ENCODE data around the gene SPIRE2. TPM values are rescaled to one million over a fixed set of nuclear protein-coding genes. Genes with fewer than 3 reads are reported as not detected.
A peak's percentile ranks its signal among the peaks of the same experiment; 100 is the strongest.

SPIRE2 gene
- total and polyA plus RNA-seq, 2 experiments from 2014 or later, result 18.4 to 21.7 TPM

DNA sequence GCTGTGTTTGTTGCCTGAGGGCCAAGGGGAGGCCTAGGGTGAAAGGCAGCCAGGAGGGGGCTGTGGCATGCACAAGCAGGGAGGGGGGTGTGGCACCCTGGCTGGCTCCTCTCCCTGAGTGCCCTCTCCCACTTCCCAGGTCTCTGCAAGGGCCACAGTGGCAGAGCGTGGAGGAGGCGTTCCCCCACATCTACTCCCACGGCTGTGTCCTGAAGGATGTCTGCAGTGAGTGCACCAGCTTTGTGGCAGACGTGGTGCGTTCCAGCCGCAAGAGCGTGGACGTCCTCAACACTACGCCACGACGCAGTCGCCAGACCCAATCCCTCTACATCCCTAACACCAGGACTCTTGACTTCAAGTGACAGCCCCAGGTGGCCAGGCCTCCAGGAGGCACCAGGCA is 41.6 kb downstream of the SPIRE2 start:
- H3K79me2 ChIP-seq, result peaks cover 14% of the 10 kb centered on the region
- TF ChIP-seq, protein P1, sequence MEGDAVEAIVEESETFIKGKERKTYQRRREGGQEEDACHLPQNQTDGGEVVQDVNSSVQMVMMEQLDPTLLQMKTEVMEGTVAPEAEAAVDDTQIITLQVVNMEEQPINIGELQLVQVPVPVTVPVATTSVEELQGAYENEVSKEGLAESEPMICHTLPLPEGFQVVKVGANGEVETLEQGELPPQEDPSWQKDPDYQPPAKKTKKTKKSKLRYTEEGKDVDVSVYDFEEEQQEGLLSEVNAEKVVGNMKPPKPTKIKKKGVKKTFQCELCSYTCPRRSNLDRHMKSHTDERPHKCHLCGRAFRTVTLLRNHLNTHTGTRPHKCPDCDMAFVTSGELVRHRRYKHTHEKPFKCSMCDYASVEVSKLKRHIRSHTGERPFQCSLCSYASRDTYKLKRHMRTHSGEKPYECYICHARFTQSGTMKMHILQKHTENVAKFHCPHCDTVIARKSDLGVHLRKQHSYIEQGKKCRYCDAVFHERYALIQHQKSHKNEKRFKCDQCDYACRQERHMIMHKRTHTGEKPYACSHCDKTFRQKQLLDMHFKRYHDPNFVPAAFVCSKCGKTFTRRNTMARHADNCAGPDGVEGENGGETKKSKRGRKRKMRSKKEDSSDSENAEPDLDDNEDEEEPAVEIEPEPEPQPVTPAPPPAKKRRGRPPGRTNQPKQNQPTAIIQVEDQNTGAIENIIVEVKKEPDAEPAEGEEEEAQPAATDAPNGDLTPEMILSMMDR (IDR thresholded peaks at IDR 0.05; ENCODE audit: poor library complexity), result no peak
- H3K27me3 ChIP-seq, result no peaks in the 10 kb centered on the region
- no peaks in the 10 kb centered on the region for H3K9me3 ChIP-seq (ENCODE audit: low read depth)
- peaks cover 3% of the 10 kb centered on the region for H3K36me3 ChIP-seq (replicated peaks; ENCODE audit: insufficient read depth, low read depth)
- H3K27ac ChIP-seq, result no peak overlapping the region
- 96% methylated on average over 12 of the region's 12 CpGs for WGBS (ENCODE audit: low lambda C conversion rate, missing lambda C conversion rate)
- H3K4me3 ChIP-seq, result no peak overlapping the region
- no peak for DNase-seq (ENCODE audit: low spot score)
- peaks cover 6% of the 10 kb centered on the region for H4K20me1 ChIP-seq (ENCODE audit: insufficient read depth, poor library complexity, severe bottlenecking)
- peaks cover 15% of the 10 kb centered on the region for H3K4me1 ChIP-seq (ENCODE audit: insufficient read depth)
- H2AFZ ChIP-seq, result no peak overlapping the region
- no peak overlapping the region for H3K4me2 ChIP-seq
- no peaks in the 10 kb centered on the region for H3K9me2 ChIP-seq (replicated peaks; ENCODE audit: insufficient read depth)

DNA sequence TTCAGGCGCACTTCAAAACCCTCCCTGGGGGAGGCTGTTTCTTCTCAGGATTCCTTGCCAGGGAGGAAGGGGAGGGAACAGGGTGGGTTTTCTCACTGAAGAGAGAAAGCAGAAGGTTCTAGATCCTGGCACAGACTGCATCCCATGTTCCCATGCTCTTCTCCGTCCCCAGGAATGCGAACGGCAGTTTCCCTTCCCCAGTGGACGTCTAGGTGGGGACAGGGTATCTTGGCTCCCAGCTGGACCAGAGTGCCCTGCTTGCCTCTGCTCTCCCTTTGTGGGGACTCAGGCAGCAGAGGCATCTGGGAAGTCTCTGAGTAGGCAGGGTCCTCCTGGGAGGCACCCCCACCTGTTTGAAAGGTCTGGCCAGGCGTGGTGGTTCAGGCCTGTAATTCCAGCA is 42.2 kb downstream of the SPIRE2 start:
- Histone ChIP-seq H3K4me3 (no peak overlapping the region), H3K27me3 (no peaks in the 10 kb centered on the region), H3K9me2 (replicated peaks; ENCODE audit: insufficient read depth) (no peaks in the 10 kb centered on the region), H4K20me1 (ENCODE audit: insufficient read depth, poor library complexity, severe bottlenecking) (peaks cover 10% of the 10 kb centered on the region), H3K79me2 (peaks cover 18% of the 10 kb centered on the region), H3K27ac (no peak overlapping the region), H3K36me3 (replicated peaks; ENCODE audit: insufficient read depth, low read depth) (peaks cover 3% of the 10 kb centered on the region), H3K4me2 (no peak overlapping the region), H3K9me3 (ENCODE audit: low read depth) (no peaks in the 10 kb centered on the region), H3K4me1 (ENCODE audit: insufficient read depth) (peaks cover 19% of the 10 kb centered on the region), H2AFZ (no peak overlapping the region)
- 97% methylated on average over 6 of the region's 6 CpGs for WGBS (ENCODE audit: low lambda C conversion rate, missing lambda C conversion rate)
- no peak for DNase-seq (ENCODE audit: low spot score)
- TF ChIP-seq EZH2 (IDR thresholded peaks at IDR 0.05; ENCODE audit: borderline replicate concordance) (no peak), EZH2phosphoT487 (IDR thresholded peaks at IDR 0.05; ENCODE audit: low read depth, severe bottlenecking, unreplicated experiment) (no peak)
- TF ChIP-seq, protein P1 (IDR thresholded peaks at IDR 0.05; ENCODE audit: poor library complexity), result no peak

DNA sequence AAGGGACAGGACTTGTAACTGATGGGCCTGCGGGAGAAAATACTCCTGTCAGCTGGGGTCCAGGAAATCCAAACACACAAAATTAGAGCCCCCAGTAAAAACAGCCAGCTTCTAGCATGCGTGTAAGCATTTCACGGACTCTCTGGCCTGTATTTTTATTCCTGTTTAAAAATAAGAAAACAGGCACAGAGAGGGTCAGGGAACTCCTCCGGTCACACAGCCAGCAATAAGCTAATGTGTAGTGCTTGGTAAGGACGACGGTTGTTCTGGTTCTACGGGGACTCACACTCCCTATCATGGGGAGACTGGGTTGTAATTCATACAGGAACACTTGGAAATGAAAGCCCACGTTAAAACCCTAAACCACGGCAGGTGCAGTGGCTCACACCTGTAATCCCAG is 43.6 kb downstream of the SPIRE2 start:
- H3K79me2 ChIP-seq, result peaks cover 30% of the 10 kb centered on the region
- 90% methylated on average over 9 of the region's 9 CpGs for WGBS (ENCODE audit: low lambda C conversion rate, missing lambda C conversion rate)
- peaks cover 3% of the 10 kb centered on the region for H3K36me3 ChIP-seq (replicated peaks; ENCODE audit: insufficient read depth, low read depth)
- H3K27ac ChIP-seq, result no peak overlapping the region
- H3K27me3 ChIP-seq, result no peaks in the 10 kb centered on the region
- peaks cover 19% of the 10 kb centered on the region for H3K4me1 ChIP-seq (ENCODE audit: insufficient read depth)
- H4K20me1 ChIP-seq (ENCODE audit: insufficient read depth, poor library complexity, severe bottlenecking), result peaks cover 20% of the 10 kb centered on the region
- H3K4me3 ChIP-seq, result no peak overlapping the region
- no peaks in the 10 kb centered on the region for H3K9me2 ChIP-seq (replicated peaks; ENCODE audit: insufficient read depth)
- no peaks in the 10 kb centered on the region for H3K9me3 ChIP-seq (ENCODE audit: low read depth)
- no peak for DNase-seq (ENCODE audit: low spot score)
- H2AFZ ChIP-seq, result no peak overlapping the region
- H3K4me2 ChIP-seq, result peak overlapping the region; percentile 96
- TF ChIP-seq, protein P1 (IDR thresholded peaks at IDR 0.05; ENCODE audit: poor library complexity), result no peak
- TF ChIP-seq EZH2phosphoT487 (IDR thresholded peaks at IDR 0.05; ENCODE audit: low read depth, severe bottlenecking, unreplicated experiment) (no peak), EZH2 (IDR thresholded peaks at IDR 0.05; ENCODE audit: borderline replicate concordance) (no peak)

All from hepatocyte (in vitro differentiated cells).